Osteocyte (in vitro differentiated cells): Measurements from ENCODE around the gene BHLHE41. TPM values are rescaled to one million over a fixed set of nuclear protein-coding genes. Genes with fewer than 3 reads are reported as not detected.
A peak's percentile ranks its signal among the peaks of the same experiment; 100 is the strongest.

Experiments used
- DNase-seq: peaks from one replicate; pipeline ENCODE4 v3.0.0; 2021; ENCODE audit warnings: mixed read lengths; ENCODE audit not compliant: unreplicated experiment; ENCODE audit errors: extremely low spot score
- H3K27ac Mint-ChIP-seq: one replicate; pipeline ENCODE4 v1.8.0; 2021; ENCODE audit warnings: mild to moderate bottlenecking, mixed read lengths; ENCODE audit not compliant: unreplicated experiment
- H3K27me3 Mint-ChIP-seq: one replicate; pipeline ENCODE4 v1.8.0; 2021; ENCODE audit warnings: mixed read lengths; ENCODE audit not compliant: unreplicated experiment
- H3K36me3 Mint-ChIP-seq: one replicate; pipeline ENCODE4 v1.8.0; 2021; ENCODE audit warnings: mixed read lengths; ENCODE audit not compliant: unreplicated experiment
- H3K4me1 Mint-ChIP-seq: one replicate; pipeline ENCODE4 v1.8.0; 2021; ENCODE audit warnings: mixed read lengths; ENCODE audit not compliant: unreplicated experiment
- H3K4me3 Mint-ChIP-seq: one replicate; pipeline ENCODE4 v1.8.0; 2021; ENCODE audit warnings: mild to moderate bottlenecking, moderate library complexity, mixed read lengths; ENCODE audit not compliant: unreplicated experiment
- H3K9me3 Mint-ChIP-seq: one replicate; pipeline ENCODE4 v1.8.0; 2021; ENCODE audit warnings: mixed read lengths; ENCODE audit not compliant: unreplicated experiment
- total RNA-seq: library from RNA; stranded (reverse); gene quantifications from 2 replicates; pipeline ENCODE4 v1.2.1, GENCODE V29; 2021
- TF ChIP-seq, protein P1 (sequence below): fragments of 200-600 bp; sonication (generic); IDR thresholded peaks from 2 replicates; pipeline ENCODE4 v1.5.0; 2021; ENCODE audit warnings: antibody characterized with exemption, mild to moderate bottlenecking, moderate library complexity

BHLHE41 gene
- total RNA-seq, 1 donor from 2014 or later = 1.1 TPM

GRCh38 chr12:26096036-26096435 lies 28.8 kb downstream of the BHLHE41 start:
- Mint-ChIP-seq H3K9me3 (no peaks in the 10 kb centered on the region), H3K4me1 (peaks cover 4% of the 10 kb centered on the region), H3K27ac (no peak overlapping the region)

DNA sequence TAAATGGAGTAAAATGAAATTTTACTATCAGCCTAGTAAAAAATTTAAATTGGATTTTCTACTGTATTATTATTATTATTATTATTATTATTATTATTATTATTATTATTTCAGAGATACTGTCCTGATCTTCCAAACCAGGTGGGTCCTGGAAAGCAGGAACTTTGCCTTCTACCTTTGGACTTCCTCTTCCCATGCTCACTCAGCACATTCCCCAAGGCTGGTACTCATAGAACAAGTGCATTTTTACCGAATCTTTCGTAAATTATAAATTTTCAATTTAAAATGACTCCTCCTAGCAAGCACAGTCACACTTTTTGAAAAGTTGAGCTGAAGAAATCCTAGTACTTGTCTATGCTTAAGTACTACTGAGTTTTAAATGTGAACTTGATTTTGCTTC lies 29.7 kb downstream of the BHLHE41 start:
- no peak overlapping the region for H3K27ac Mint-ChIP-seq
- H3K4me1 Mint-ChIP-seq = peaks cover 4% of the 10 kb centered on the region
- DNase-seq = no peak
- TF ChIP-seq, protein P1, sequence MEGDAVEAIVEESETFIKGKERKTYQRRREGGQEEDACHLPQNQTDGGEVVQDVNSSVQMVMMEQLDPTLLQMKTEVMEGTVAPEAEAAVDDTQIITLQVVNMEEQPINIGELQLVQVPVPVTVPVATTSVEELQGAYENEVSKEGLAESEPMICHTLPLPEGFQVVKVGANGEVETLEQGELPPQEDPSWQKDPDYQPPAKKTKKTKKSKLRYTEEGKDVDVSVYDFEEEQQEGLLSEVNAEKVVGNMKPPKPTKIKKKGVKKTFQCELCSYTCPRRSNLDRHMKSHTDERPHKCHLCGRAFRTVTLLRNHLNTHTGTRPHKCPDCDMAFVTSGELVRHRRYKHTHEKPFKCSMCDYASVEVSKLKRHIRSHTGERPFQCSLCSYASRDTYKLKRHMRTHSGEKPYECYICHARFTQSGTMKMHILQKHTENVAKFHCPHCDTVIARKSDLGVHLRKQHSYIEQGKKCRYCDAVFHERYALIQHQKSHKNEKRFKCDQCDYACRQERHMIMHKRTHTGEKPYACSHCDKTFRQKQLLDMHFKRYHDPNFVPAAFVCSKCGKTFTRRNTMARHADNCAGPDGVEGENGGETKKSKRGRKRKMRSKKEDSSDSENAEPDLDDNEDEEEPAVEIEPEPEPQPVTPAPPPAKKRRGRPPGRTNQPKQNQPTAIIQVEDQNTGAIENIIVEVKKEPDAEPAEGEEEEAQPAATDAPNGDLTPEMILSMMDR = no peak
- no peaks in the 10 kb centered on the region for H3K9me3 Mint-ChIP-seq
- no peaks in the 10 kb centered on the region for H3K36me3 Mint-ChIP-seq
- no peaks in the 10 kb centered on the region for H3K27me3 Mint-ChIP-seq
- H3K4me3 Mint-ChIP-seq = no peak overlapping the region

More at GRCh38 chr12:26096036-26096435, 28.8 kb downstream of the BHLHE41 start:
- Mint-ChIP-seq H3K36me3 (no peaks in the 10 kb centered on the region), H3K27me3 (no peaks in the 10 kb centered on the region), H3K4me3 (no peak overlapping the region)
- no peak for DNase-seq
- TF ChIP-seq, protein P1 = no peak

DNA sequence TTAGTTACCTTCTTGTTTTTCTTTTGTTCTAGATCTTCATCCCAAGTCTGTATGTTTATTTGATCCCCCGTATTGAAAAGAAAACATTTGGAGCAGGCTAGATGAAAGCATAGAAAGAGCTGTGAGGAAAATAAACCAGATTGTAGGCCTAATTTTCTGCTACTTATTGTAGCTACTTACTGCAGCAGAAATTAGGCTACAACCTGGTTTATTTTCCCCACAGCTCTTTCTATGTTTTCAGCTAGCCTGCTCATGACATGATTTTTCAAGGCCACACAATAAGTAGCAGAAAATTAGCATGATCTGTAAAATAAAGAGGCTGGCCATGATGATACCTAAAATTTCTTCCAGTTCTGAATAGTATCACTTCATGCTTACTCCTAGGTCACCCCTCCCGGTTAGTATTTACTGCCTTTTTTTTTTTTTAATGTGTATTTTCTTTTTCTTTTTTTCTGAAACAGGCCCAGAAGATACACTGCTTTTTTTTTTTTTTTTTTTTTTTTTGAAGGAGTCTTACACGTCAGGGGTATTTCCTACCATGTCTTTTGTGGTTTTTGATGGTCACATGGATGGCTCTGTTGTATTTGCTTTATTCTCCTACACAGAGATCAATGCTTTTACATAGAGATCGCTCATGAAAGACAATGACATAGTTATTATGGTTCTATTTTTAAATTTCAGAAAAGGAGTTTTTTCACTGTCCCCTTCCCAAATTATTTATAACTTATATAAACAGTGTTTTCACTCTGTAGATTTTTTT lies 32.3 kb downstream of the BHLHE41 start:
- Mint-ChIP-seq H3K27me3 (no peaks in the 10 kb centered on the region), H3K27ac (no peak overlapping the region), H3K4me1 (peaks cover 4% of the 10 kb centered on the region), H3K4me3 (no peak overlapping the region), H3K9me3 (no peaks in the 10 kb centered on the region), H3K36me3 (no peaks in the 10 kb centered on the region)
- TF ChIP-seq, protein P1 = no peak
- no peak for DNase-seq

DNA sequence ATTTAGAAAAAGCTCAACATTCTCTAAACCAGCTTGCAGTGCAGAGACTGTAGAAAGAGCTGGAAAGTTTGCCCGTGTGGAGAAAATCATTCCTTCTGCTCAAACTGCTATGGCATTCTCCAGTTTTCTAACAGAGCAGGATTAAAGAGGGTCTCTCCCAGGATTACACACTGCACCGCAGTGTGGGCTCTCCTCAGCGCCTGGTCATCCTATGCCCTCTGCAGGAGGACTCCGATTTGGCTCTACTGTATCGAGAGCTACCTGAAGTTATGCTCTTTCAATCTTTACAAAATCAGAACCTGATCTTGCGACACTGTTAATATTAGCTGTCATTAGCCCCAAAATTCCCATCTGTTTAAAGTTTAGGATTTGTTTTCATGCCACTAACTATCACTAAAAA lies 33.0 kb downstream of the BHLHE41 start:
- DNase-seq = no peak
- no peaks in the 10 kb centered on the region for H3K9me3 Mint-ChIP-seq
- H3K27ac Mint-ChIP-seq = no peak overlapping the region
- H3K36me3 Mint-ChIP-seq = no peaks in the 10 kb centered on the region
- H3K4me1 Mint-ChIP-seq = peaks cover 4% of the 10 kb centered on the region
- H3K4me3 Mint-ChIP-seq = no peak overlapping the region
- TF ChIP-seq, protein P1 = peak; percentile 39
- no peaks in the 10 kb centered on the region for H3K27me3 Mint-ChIP-seq

DNA sequence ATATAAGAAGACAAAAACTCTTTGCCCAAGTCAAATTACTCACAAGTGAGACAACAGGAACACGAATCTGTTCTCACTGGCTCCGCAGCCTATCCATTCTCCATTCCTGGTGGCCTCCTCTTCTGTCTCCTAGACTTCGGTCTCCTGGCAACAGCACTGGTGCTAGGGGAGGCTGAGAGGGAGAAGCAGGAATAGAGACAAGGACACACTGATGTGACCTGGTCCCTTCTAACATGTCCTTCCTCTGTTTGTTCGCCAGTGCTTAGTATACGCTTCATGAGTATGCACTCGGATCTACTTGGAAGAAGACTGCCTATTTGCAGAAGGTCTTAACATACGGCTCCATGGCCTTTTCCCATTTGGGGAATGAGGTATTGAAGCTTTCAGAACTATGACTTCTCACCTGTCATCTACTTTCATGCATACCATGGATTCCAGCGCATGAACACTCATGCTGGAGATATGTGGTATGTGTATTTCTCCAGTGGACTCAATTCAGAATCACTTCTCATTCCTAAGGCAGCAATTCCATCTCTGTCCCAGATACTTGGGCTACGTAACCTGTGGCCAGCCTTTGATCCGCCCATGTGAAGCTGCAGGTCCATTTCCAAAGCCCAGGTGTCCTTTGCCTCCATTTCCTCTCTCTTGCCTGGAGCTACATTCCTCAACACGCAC lies 33.9 kb downstream of the BHLHE41 start:
- DNase-seq = no peak
- Mint-ChIP-seq H3K4me3 (no peak overlapping the region), H3K27me3 (no peaks in the 10 kb centered on the region), H3K36me3 (no peaks in the 10 kb centered on the region), H3K27ac (no peak overlapping the region), H3K4me1 (peaks cover 4% of the 10 kb centered on the region), H3K9me3 (no peaks in the 10 kb centered on the region)
- TF ChIP-seq, protein P1 = no peak
